ENCODE results near the gene MAP7.
"Not testable (repeated sequence)": the region's sequence is repeated elsewhere in the genome, so short reads cannot be mapped to it uniquely, and the experiment has no call there.

MAP7 gene

DNA sequence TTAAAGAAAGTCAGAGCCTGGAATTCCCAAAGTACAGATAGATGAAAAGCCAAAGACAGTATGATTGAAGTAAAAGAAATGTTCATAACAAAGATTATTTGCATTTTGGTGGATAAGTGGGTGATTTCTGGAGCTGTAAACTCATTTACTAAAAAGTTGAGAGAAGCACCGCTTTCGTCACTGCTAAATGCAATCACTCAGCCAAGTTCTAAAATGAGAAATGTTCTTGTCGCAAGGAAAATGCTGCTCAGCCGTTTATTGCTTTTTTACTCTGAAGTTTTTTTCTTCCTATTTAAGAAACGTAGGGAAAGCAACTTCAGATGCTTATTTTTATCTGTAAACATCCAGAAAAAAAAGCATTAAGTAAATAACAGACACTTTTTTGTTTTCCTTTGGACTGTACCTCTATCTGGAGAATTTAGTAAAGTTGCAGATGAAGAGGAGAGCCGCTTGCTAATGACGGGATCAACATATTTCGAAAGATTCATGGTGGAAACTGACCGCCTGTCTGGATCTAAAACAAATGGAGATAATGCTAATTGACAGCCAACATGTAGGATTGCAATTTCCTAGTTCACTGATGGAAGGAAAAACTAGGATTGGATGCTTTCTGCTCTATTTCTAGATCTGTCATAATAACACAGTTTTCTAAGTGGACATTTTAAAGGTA, 166.8 kb downstream of the MAP7 start:
- Histone ChIP-seq H3K27me3 (replicated peaks; ENCODE audit: control insufficient read depth, insufficient read depth, low read length, poor library complexity, severe bottlenecking) (no peaks in the 10 kb centered on the region), H3K4me3 (ENCODE audit: insufficient read depth, low read depth, low read length, poor library complexity, severe bottlenecking) (no peak overlapping the region), H3K4me1 (ENCODE audit: control insufficient read depth, insufficient read depth, low read length, poor library complexity, severe bottlenecking) (no peaks in the 10 kb centered on the region), H3K9me3 (ENCODE audit: control insufficient read depth, low read length) (no peaks in the 10 kb centered on the region), H3K27ac (ENCODE audit: insufficient read depth, low read length, poor library complexity, severe bottlenecking) (no peak overlapping the region), H3K36me3 (ENCODE audit: control insufficient read depth, insufficient read depth, low read length) (no peaks in the 10 kb centered on the region)
- DNase-seq = no peak

DNA sequence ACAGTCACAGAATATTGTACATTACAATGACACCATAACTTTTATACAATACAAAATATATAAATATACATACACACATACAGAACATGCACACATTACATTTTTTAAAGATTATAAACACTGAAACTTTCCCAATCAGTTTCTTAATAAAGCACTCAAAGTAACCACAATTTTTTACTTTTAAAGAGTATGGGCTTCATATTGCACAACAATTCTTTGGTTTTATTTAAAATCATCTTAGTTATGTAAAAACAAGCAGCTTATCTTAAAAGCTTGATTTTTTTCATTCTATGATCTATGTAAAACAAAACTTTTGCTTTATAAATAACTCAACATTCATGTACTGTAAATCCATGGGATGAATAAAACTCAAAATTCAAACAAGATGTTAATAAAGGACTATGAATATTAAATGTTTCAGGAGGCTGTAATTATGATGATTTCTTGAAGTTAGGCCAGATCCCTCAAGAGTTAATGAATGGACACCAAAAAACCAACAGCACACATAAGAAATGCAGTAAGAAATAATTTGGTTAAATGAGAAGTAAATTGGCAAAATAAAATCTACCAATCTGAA, 167.5 kb downstream of the MAP7 start:
- H3K4me3 ChIP-seq (ENCODE audit: insufficient read depth, low read depth, low read length, poor library complexity, severe bottlenecking) = no peak overlapping the region
- no peak for DNase-seq
- no peaks in the 10 kb centered on the region for H3K4me1 ChIP-seq (ENCODE audit: control insufficient read depth, insufficient read depth, low read length, poor library complexity, severe bottlenecking)
- no peak overlapping the region for H3K27ac ChIP-seq (ENCODE audit: insufficient read depth, low read length, poor library complexity, severe bottlenecking)
- no peaks in the 10 kb centered on the region for H3K9me3 ChIP-seq (ENCODE audit: control insufficient read depth, low read length)
- H3K36me3 ChIP-seq (ENCODE audit: control insufficient read depth, insufficient read depth, low read length) = no peaks in the 10 kb centered on the region
- H3K27me3 ChIP-seq (replicated peaks; ENCODE audit: control insufficient read depth, insufficient read depth, low read length, poor library complexity, severe bottlenecking) = no peaks in the 10 kb centered on the region

DNA sequence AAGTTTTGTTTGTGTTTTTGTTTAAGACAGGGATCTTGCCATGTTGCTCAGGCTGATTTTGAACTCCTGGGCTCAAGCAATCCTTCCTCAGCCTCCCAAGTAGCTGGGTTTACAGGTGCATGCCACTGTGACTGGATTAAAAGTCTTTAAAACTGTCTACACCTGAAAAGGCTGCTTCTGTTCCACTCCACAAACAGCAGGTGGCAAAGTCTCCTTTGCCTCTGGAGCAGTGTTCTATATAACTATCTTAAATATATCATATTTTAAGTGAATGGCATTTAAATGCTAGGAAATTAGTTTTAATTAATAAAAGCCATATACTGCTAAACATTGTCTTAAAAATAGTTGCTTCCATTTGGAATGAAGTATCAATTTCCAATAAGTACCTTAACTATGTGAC, 171.3 kb downstream of the MAP7 start:
- DNase-seq = no peak
- H3K4me3 ChIP-seq (ENCODE audit: insufficient read depth, low read depth, low read length, poor library complexity, severe bottlenecking) = no peak overlapping the region
- no peaks in the 10 kb centered on the region for H3K4me1 ChIP-seq (ENCODE audit: control insufficient read depth, insufficient read depth, low read length, poor library complexity, severe bottlenecking)
- no peaks in the 10 kb centered on the region for H3K9me3 ChIP-seq (ENCODE audit: control insufficient read depth, low read length)
- H3K27ac ChIP-seq (ENCODE audit: insufficient read depth, low read length, poor library complexity, severe bottlenecking) = no peak overlapping the region
- H3K27me3 ChIP-seq (replicated peaks; ENCODE audit: control insufficient read depth, insufficient read depth, low read length, poor library complexity, severe bottlenecking) = peaks cover 3% of the 10 kb centered on the region
- no peaks in the 10 kb centered on the region for H3K36me3 ChIP-seq (ENCODE audit: control insufficient read depth, insufficient read depth, low read length)

DNA sequence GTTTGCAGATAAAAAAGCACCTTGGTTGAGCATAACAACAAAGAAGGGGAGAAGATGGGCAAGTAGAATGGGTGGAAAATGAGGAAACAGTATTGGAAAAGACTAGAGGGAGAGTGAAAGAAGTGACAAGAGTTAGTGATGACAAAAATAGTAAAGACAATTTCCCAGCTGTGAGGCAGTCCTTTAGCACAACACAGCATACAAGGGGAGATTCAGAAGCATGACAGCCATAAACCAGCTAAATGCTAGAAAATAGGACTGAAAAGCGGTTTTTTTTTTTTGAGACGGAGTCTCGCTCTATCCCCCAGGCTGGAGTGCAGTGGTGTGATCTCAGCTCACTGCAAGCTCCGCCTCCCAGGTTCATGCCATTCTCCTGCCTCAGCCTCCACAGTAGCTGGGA, 174.4 kb downstream of the MAP7 start:
- not testable (repeated sequence) for H3K9me3 ChIP-seq (ENCODE audit: control insufficient read depth, low read length); H3K4me3 ChIP-seq (ENCODE audit: insufficient read depth, low read depth, low read length, poor library complexity, severe bottlenecking); H3K36me3 ChIP-seq (ENCODE audit: control insufficient read depth, insufficient read depth, low read length); H3K4me1 ChIP-seq (ENCODE audit: control insufficient read depth, insufficient read depth, low read length, poor library complexity, severe bottlenecking); DNase-seq; H3K27ac ChIP-seq (ENCODE audit: insufficient read depth, low read length, poor library complexity, severe bottlenecking); H3K27me3 ChIP-seq (replicated peaks; ENCODE audit: control insufficient read depth, insufficient read depth, low read length, poor library complexity, severe bottlenecking)

DNA sequence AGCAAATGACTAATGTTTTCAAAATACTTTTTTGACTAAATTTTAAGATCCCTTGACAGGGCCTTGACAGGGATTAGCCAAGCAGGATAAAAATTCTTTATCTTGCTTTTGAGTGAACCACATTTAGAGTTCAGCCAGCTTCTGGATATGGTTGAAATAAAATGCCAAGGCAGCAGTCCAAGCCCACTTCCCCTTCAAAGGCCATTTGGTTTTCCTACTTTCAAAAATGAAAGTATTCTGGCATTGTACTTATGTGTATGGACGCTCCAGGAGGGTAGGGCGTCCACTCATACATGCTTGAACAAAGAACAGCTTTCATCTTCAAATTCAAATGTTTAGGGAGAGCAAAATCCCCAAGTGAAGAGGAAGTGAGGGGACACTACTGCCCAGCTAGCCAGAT, 178.3 kb downstream of the MAP7 start:
- Histone ChIP-seq H3K36me3 (ENCODE audit: control insufficient read depth, insufficient read depth, low read length) (no peaks in the 10 kb centered on the region), H3K4me1 (ENCODE audit: control insufficient read depth, insufficient read depth, low read length, poor library complexity, severe bottlenecking) (no peaks in the 10 kb centered on the region), H3K4me3 (ENCODE audit: insufficient read depth, low read depth, low read length, poor library complexity, severe bottlenecking) (no peak overlapping the region), H3K9me3 (ENCODE audit: control insufficient read depth, low read length) (no peaks in the 10 kb centered on the region), H3K27me3 (replicated peaks; ENCODE audit: control insufficient read depth, insufficient read depth, low read length, poor library complexity, severe bottlenecking) (no peaks in the 10 kb centered on the region), H3K27ac (ENCODE audit: insufficient read depth, low read length, poor library complexity, severe bottlenecking) (no peak overlapping the region)
- no peak for DNase-seq

DNA sequence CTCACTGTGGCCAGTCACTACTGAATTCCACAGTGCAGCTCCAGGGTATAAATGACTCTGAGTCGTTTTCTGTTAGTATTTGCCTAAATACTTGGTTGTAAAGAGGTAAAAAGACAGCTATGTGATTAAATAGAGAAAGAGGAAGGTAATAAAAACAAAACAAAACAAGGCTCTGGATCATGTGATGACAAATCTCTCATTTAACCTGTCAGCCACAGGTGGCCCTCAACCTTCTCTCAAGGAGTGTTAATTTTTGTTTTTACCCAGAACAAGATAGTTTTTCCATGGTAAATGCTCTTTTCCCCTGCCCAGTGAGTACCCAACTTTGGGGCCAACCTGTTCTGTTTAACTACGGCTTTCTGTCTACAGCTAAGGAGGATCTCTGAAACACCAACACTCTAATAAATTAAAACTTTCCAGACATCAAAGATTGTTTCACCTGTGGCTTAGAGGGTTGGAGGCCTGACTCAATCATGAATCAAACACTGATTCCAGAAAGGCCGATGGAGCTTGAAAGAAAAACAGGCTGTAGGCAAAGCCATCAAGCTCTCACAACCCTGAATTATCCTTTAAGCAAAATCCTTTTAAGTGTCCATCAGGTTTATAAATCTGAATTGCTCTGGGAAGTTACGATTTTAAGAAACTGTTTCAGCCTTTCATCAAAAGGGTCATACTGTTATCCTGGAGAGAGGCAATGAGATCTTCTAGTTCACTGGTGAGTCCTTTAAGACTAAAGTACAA, 179.1 kb downstream of the MAP7 start:
- Histone ChIP-seq H3K4me3 (ENCODE audit: insufficient read depth, low read depth, low read length, poor library complexity, severe bottlenecking) (no peak overlapping the region), H3K4me1 (ENCODE audit: control insufficient read depth, insufficient read depth, low read length, poor library complexity, severe bottlenecking) (no peaks in the 10 kb centered on the region), H3K9me3 (ENCODE audit: control insufficient read depth, low read length) (no peaks in the 10 kb centered on the region), H3K27me3 (replicated peaks; ENCODE audit: control insufficient read depth, insufficient read depth, low read length, poor library complexity, severe bottlenecking) (no peaks in the 10 kb centered on the region), H3K27ac (ENCODE audit: insufficient read depth, low read length, poor library complexity, severe bottlenecking) (no peak overlapping the region), H3K36me3 (ENCODE audit: control insufficient read depth, insufficient read depth, low read length) (no peaks in the 10 kb centered on the region)
- no peak for DNase-seq

DNA sequence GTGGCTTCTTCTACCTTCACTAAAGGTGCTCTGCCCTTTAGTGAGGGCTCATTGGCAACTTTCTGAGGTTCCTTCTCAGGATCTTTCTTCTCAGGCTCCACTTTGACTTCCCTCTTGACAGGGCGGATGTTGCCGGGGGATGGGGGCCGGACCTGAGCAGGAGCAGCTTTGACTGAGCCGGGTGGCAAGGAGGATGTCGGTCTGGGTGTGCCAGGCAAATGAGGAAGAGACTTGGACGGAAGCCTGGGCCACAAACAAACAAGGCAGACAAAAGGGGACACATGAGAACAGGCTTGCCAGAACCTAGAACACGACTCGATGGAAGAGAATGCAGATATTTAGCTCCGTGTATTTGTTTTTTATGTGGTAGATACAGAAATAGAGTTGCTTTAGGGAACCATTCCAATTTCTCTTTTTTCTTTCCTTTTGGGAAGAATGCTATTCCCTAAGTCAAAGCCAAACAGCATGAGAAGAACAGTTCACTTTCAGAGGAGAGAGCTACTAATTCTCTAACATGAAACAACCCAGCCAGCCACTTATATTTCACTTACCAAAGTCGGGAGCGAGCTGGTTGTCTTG, 184.4 kb downstream of the MAP7 start:
- no peak overlapping the region for H3K27ac ChIP-seq (ENCODE audit: insufficient read depth, low read length, poor library complexity, severe bottlenecking)
- no peak for DNase-seq
- H3K4me3 ChIP-seq (ENCODE audit: insufficient read depth, low read depth, low read length, poor library complexity, severe bottlenecking) = no peak overlapping the region
- H3K4me1 ChIP-seq (ENCODE audit: control insufficient read depth, insufficient read depth, low read length, poor library complexity, severe bottlenecking) = no peaks in the 10 kb centered on the region
- H3K27me3 ChIP-seq (replicated peaks; ENCODE audit: control insufficient read depth, insufficient read depth, low read length, poor library complexity, severe bottlenecking) = no peaks in the 10 kb centered on the region
- H3K9me3 ChIP-seq (ENCODE audit: control insufficient read depth, low read length) = no peaks in the 10 kb centered on the region
- H3K36me3 ChIP-seq (ENCODE audit: control insufficient read depth, insufficient read depth, low read length) = no peaks in the 10 kb centered on the region

DNA sequence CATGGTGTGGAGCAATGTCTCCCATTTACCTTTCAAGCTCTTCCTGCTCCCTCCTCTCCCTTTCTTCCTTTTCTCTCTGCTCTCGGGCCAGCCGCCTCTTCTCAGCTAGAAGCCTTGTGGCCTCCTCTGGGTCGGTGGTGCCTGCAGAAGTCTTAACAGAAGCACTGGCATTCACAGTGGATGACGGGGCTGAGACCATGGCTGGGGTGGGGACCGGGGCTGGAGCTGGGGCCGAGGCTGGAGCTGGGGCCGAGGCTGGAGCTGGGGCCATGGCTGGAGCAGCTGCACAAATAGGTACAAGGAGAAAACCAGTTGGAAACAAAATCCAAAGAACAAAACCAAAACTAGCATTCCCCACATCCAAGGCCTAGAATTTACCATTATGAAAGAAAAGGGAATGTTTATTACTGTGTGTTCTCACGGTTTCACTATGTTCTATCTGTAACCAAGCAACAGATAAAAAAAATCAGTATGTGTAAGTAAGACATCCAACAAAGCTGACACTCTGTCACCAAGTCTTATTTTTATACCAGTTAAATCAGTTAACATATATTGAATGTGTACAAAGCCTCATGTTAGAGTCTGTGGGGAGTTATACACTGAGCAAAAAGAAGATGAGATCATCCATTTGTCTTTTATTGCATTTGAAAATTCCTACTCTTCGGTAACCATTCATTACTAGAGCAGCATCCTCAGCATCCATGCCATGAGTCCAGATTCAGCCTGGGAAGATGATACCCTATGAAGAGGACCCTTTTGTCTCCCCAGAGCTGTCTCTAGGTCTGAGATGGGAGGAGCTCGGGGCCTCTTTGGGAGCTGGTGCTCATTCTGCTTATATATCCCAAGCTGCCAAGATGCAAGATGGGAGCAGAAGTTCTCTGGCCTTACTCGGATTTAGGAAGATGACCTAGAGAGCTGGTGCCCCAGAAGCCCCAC, 187.5 kb downstream of the MAP7 start:
- no peaks in the 10 kb centered on the region for H3K36me3 ChIP-seq (ENCODE audit: control insufficient read depth, insufficient read depth, low read length)
- DNase-seq = no peak
- no peak overlapping the region for H3K4me3 ChIP-seq (ENCODE audit: insufficient read depth, low read depth, low read length, poor library complexity, severe bottlenecking)
- H3K27me3 ChIP-seq (replicated peaks; ENCODE audit: control insufficient read depth, insufficient read depth, low read length, poor library complexity, severe bottlenecking) = no peaks in the 10 kb centered on the region
- H3K4me1 ChIP-seq (ENCODE audit: control insufficient read depth, insufficient read depth, low read length, poor library complexity, severe bottlenecking) = no peaks in the 10 kb centered on the region
- H3K9me3 ChIP-seq (ENCODE audit: control insufficient read depth, low read length) = no peaks in the 10 kb centered on the region
- H3K27ac ChIP-seq (ENCODE audit: insufficient read depth, low read length, poor library complexity, severe bottlenecking) = no peak overlapping the region

DNA sequence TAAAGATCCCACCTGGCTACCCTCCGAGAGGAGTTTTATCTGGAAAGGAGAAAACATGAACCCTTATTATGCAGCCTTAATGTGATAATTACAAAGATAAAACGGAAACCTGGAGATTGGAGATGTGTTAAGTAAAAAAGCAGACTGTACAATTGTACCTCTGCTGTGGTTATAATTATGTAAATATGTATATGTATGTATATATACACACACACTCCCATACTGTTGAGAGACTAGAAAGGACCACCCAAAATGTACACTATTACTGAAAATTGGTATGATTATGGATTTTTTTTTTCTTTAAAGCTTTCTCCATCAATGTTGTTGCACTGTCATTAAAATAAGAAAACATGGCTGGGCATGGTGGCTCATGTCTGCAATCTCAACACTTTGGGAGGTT, 188.4 kb downstream of the MAP7 start:
- no peak overlapping the region for H3K4me3 ChIP-seq (ENCODE audit: insufficient read depth, low read depth, low read length, poor library complexity, severe bottlenecking)
- H3K27ac ChIP-seq (ENCODE audit: insufficient read depth, low read length, poor library complexity, severe bottlenecking) = no peak overlapping the region
- no peaks in the 10 kb centered on the region for H3K4me1 ChIP-seq (ENCODE audit: control insufficient read depth, insufficient read depth, low read length, poor library complexity, severe bottlenecking)
- H3K9me3 ChIP-seq (ENCODE audit: control insufficient read depth, low read length) = no peaks in the 10 kb centered on the region
- H3K27me3 ChIP-seq (replicated peaks; ENCODE audit: control insufficient read depth, insufficient read depth, low read length, poor library complexity, severe bottlenecking) = no peaks in the 10 kb centered on the region
- no peak for DNase-seq
- H3K36me3 ChIP-seq (ENCODE audit: control insufficient read depth, insufficient read depth, low read length) = no peaks in the 10 kb centered on the region

All from effector memory CD4-positive, alpha-beta T cell (primary cell).